ENCODE data around the gene FXN. TPM values are rescaled to one million over a fixed set of nuclear protein-coding genes. Genes with fewer than 3 reads are reported as not detected.
A peak's percentile ranks its signal among the peaks of the same experiment; 100 is the strongest.

FXN gene
- total RNA-seq, 1 experiment from 2014 or later = 26.3 TPM

DNA sequence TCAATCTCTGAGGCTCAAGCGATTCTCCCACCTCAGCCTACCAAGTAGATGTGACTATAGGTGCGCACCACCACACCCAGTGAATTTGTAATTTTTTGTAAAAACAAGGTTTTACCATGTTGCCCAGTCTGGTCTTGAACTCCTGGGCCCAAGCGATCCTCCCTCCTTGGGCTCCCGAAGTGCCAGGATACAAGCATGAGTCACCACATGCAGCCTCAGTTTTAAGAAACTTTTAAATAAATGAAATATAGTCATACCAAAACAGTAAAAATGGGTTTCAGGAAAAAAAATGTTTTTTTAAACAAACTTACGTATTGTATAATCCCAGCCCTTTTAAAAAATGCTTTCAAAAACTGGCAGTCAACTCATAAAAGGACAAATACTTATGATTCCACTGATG, 26.6 kb downstream of the FXN start:
- Histone ChIP-seq H3K4me1 (ENCODE audit: low read length) (peaks cover 20% of the 10 kb centered on the region), H3K4me2 (ENCODE audit: low read depth, low read length, poor library complexity, severe bottlenecking) (no peak overlapping the region), H3K9ac (ENCODE audit: low read length) (no peak overlapping the region), H3K27me3 (ENCODE audit: low read length) (no peaks in the 10 kb centered on the region), H3K4me3 (ENCODE audit: low read length) (no peak overlapping the region), H3K36me3 (ENCODE audit: insufficient read depth, low read length) (peaks cover 25% of the 10 kb centered on the region), H3K9me3 (ENCODE audit: low read length) (no peaks in the 10 kb centered on the region), H2AFZ (ENCODE audit: low read length) (no peak overlapping the region), H3K79me2 (ENCODE audit: low read length) (peaks cover 43% of the 10 kb centered on the region), H3K9me2 (replicated peaks; ENCODE audit: insufficient read depth, low read length) (no peaks in the 10 kb centered on the region), H4K20me1 (ENCODE audit: insufficient read depth, low read depth, low read length) (no peaks in the 10 kb centered on the region), H3K27ac (ENCODE audit: low read length) (no peak overlapping the region)
- no peak for DNase-seq

DNA sequence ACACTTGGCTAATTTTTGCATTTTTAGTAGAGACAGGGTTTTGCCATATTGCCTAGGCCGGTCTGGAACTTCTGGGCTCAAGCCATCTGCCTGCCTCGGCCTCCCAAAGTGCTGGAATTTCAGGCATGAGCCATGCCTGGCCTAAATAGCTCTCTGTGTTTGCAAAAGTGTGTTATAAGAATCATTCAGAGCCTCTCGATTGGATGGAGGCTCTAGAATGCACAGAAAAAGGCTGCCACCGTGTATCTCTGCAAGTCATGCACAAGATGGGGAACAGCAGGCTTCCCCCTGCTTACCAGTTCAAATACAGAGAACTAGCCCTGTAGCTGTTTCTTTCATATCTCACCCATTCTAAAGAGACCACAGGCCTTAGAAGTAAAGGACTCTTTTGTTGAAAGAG, 28.3 kb downstream of the FXN start:
- H3K27me3 ChIP-seq (ENCODE audit: low read length) = no peaks in the 10 kb centered on the region
- peaks cover 19% of the 10 kb centered on the region for H3K36me3 ChIP-seq (ENCODE audit: insufficient read depth, low read length)

DNA sequence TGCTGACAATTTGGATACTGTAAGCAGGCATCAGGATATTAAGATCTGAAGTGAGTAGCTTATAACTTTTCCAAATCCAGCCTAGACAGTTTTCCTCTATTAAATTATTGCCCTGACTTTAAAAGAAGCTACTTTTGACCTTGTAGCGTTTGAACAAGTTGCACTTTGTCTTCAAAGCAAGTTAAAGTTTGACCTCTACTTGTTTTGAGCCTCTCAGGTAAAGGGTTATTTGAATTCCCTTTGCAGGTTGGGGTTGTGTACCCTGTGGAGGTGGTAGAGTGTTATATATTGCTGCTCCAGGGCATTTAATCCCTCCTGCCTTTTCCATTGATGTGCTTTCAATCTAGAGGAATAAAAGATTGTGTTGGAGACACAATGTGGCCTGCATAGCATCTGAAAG, 30.1 kb downstream of the FXN start:
- DNase-seq = no peak
- peaks cover 20% of the 10 kb centered on the region for H3K4me1 ChIP-seq (ENCODE audit: low read length)
- no peak overlapping the region for H2AFZ ChIP-seq (ENCODE audit: low read length)
- no peaks in the 10 kb centered on the region for H3K9me3 ChIP-seq (ENCODE audit: low read length)
- no peaks in the 10 kb centered on the region for H3K27me3 ChIP-seq (ENCODE audit: low read length)
- no peaks in the 10 kb centered on the region for H3K9me2 ChIP-seq (replicated peaks; ENCODE audit: insufficient read depth, low read length)
- H3K4me3 ChIP-seq (ENCODE audit: low read length) = no peak overlapping the region
- no peak overlapping the region for H3K9ac ChIP-seq (ENCODE audit: low read length)
- no peaks in the 10 kb centered on the region for H4K20me1 ChIP-seq (ENCODE audit: insufficient read depth, low read depth, low read length)
- peaks cover 19% of the 10 kb centered on the region for H3K36me3 ChIP-seq (ENCODE audit: insufficient read depth, low read length)
- H3K4me2 ChIP-seq (ENCODE audit: low read depth, low read length, poor library complexity, severe bottlenecking) = no peak overlapping the region
- H3K79me2 ChIP-seq (ENCODE audit: low read length) = peaks cover 26% of the 10 kb centered on the region
- H3K27ac ChIP-seq (ENCODE audit: low read length) = no peak overlapping the region

More for the DNA sequence above, 28.3 kb downstream of the FXN start:
- H3K4me2 ChIP-seq (ENCODE audit: low read depth, low read length, poor library complexity, severe bottlenecking) = peak overlapping the region; percentile 58
- peaks cover 20% of the 10 kb centered on the region for H3K4me1 ChIP-seq (ENCODE audit: low read length)
- H3K9me3 ChIP-seq (ENCODE audit: low read length) = no peaks in the 10 kb centered on the region
- DNase-seq = no peak
- H2AFZ ChIP-seq (ENCODE audit: low read length) = no peak overlapping the region
- H3K4me3 ChIP-seq (ENCODE audit: low read length) = 0 out of 2 replicates have a peak overlapping the region, but pooled peaks have one; percentile 14
- H3K9ac ChIP-seq (ENCODE audit: low read length) = peak overlapping the region; percentile 38
- peaks cover 33% of the 10 kb centered on the region for H3K79me2 ChIP-seq (ENCODE audit: low read length)
- H3K27ac ChIP-seq (ENCODE audit: low read length) = peak overlapping the region; percentile 76
- H3K9me2 ChIP-seq (replicated peaks; ENCODE audit: insufficient read depth, low read length) = no peaks in the 10 kb centered on the region
- H4K20me1 ChIP-seq (ENCODE audit: insufficient read depth, low read depth, low read length) = no peaks in the 10 kb centered on the region

DNA sequence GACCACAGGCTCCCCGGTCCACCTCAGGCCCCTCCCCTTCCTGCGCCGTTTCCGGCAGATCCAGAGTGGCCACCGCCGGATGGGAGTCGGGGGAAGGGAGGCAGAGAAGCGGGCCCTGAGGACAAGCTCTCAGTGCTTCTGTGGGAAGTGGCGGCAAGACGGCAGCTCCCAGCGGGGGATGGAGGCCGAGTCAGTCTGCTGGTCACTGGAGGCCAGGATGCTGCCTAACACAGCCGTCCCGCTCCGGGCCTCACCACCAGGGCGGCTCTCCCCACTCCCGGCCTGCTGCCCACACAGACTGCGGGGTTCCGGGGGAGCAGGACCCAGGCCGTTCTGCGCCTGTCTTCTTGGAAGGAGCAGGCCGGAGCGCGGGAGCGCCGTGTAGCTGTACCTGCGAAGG, 31.4 kb downstream of the FXN start:
- H3K27me3 ChIP-seq (ENCODE audit: low read length) = no peaks in the 10 kb centered on the region
- peaks cover 13% of the 10 kb centered on the region; the same call in 1 of the 2 replicates for H3K36me3 ChIP-seq (ENCODE audit: insufficient read depth, low read length)
- H4K20me1 ChIP-seq (ENCODE audit: insufficient read depth, low read depth, low read length) = no peaks in the 10 kb centered on the region
- H2AFZ ChIP-seq (ENCODE audit: low read length) = no peak overlapping the region
- no peak for DNase-seq
- no peaks in the 10 kb centered on the region for H3K9me2 ChIP-seq (replicated peaks; ENCODE audit: insufficient read depth, low read length)
- no peak overlapping the region for H3K27ac ChIP-seq (ENCODE audit: low read length)
- peaks cover 20% of the 10 kb centered on the region for H3K4me1 ChIP-seq (ENCODE audit: low read length)
- H3K79me2 ChIP-seq (ENCODE audit: low read length) = peaks cover 16% of the 10 kb centered on the region; the same call in 1 of the 2 replicates
- H3K4me2 ChIP-seq (ENCODE audit: low read depth, low read length, poor library complexity, severe bottlenecking) = no peak overlapping the region
- H3K4me3 ChIP-seq (ENCODE audit: low read length) = no peak overlapping the region
- H3K9ac ChIP-seq (ENCODE audit: low read length) = no peak overlapping the region
- no peaks in the 10 kb centered on the region for H3K9me3 ChIP-seq (ENCODE audit: low read length)

DNA sequence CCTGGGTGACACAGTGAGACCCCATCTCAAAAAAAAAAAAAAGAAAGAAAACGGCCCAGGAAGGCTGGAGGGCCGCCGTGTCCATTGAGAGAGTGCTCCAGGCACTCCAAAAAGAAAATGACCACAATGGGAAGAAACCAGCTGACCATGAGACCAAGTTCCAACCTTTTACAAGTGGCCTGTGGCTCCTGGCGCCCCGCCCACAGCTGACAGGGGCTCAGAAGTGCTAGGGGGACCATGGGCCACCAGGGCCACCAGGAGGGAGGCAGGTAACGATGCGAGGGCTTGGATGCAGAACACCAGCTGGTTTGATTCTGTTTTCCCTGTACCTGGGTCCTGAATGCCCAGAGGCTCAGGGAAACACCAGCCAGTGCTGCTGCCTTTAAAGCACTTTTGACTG, 34.6 kb downstream of the FXN start:
- H3K36me3 ChIP-seq (ENCODE audit: insufficient read depth, low read length) = peaks cover 7% of the 10 kb centered on the region; the same call in 1 of the 2 replicates
- H3K27me3 ChIP-seq (ENCODE audit: low read length) = no peaks in the 10 kb centered on the region

DNA sequence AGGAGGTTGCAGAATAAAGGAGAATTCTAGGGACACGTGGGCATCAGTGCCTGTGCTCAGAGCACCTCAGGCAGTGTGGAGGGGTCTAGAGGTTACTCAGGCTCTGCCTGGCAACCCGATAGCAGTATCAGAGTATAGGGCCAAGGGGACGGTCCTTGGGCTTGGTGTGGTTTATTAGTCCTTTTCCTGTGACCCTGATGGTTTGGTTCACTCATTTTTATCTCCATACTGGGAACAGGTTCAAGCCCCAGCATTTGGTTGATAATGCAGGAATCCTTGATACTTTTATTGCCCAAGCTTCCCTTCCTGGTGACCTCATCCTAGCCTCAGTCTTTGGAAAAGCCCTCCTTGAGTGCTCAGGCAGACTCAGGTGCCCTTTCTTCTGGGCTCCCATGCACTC, 35.5 kb downstream of the FXN start:
- DNase-seq = no peak
- Histone ChIP-seq H3K4me3 (ENCODE audit: low read length) (no peak overlapping the region), H3K9me3 (ENCODE audit: low read length) (no peaks in the 10 kb centered on the region), H3K4me1 (ENCODE audit: low read length) (no peaks in the 10 kb centered on the region), H2AFZ (ENCODE audit: low read length) (no peak overlapping the region), H3K79me2 (ENCODE audit: low read length) (no peaks in the 10 kb centered on the region), H4K20me1 (ENCODE audit: insufficient read depth, low read depth, low read length) (no peaks in the 10 kb centered on the region), H3K9ac (ENCODE audit: low read length) (no peak overlapping the region), H3K4me2 (ENCODE audit: low read depth, low read length, poor library complexity, severe bottlenecking) (no peak overlapping the region), H3K36me3 (ENCODE audit: insufficient read depth, low read length) (no peaks in the 10 kb centered on the region), H3K9me2 (replicated peaks; ENCODE audit: insufficient read depth, low read length) (no peaks in the 10 kb centered on the region), H3K27me3 (ENCODE audit: low read length) (no peaks in the 10 kb centered on the region), H3K27ac (ENCODE audit: low read length) (no peak overlapping the region)

More for the DNA sequence above, 34.6 kb downstream of the FXN start:
- H3K4me3 ChIP-seq (ENCODE audit: low read length) = no peak overlapping the region
- no peaks in the 10 kb centered on the region for H3K4me1 ChIP-seq (ENCODE audit: low read length)
- no peaks in the 10 kb centered on the region for H3K9me2 ChIP-seq (replicated peaks; ENCODE audit: insufficient read depth, low read length)
- no peak overlapping the region for H3K4me2 ChIP-seq (ENCODE audit: low read depth, low read length, poor library complexity, severe bottlenecking)
- no peak overlapping the region for H3K9ac ChIP-seq (ENCODE audit: low read length)
- H3K79me2 ChIP-seq (ENCODE audit: low read length) = no peaks in the 10 kb centered on the region
- H3K9me3 ChIP-seq (ENCODE audit: low read length) = no peaks in the 10 kb centered on the region
- H2AFZ ChIP-seq (ENCODE audit: low read length) = no peak overlapping the region
- DNase-seq = no peak
- H3K27ac ChIP-seq (ENCODE audit: low read length) = no peak overlapping the region
- no peaks in the 10 kb centered on the region for H4K20me1 ChIP-seq (ENCODE audit: insufficient read depth, low read depth, low read length)

DNA sequence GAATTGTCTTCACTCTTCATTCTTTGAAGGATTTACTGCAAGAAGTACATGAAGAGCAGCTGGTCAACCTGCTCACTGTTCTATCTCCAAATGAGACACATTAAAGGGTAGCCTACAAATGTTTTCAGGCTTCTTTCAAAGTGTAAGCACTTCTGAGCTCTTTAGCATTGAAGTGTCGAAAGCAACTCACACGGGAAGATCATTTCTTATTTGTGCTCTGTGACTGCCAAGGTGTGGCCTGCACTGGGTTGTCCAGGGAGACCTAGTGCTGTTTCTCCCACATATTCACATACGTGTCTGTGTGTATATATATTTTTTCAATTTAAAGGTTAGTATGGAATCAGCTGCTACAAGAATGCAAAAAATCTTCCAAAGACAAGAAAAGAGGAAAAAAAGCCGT, 37.6 kb downstream of the FXN start:
- Histone ChIP-seq H3K4me1 (ENCODE audit: low read length) (no peaks in the 10 kb centered on the region), H3K36me3 (ENCODE audit: insufficient read depth, low read length) (no peaks in the 10 kb centered on the region), H3K79me2 (ENCODE audit: low read length) (no peaks in the 10 kb centered on the region), H3K9me3 (ENCODE audit: low read length) (no peaks in the 10 kb centered on the region), H4K20me1 (ENCODE audit: insufficient read depth, low read depth, low read length) (no peaks in the 10 kb centered on the region), H3K4me3 (ENCODE audit: low read length) (no peak overlapping the region), H3K27ac (ENCODE audit: low read length) (no peak overlapping the region), H3K27me3 (ENCODE audit: low read length) (no peaks in the 10 kb centered on the region), H3K9ac (ENCODE audit: low read length) (no peak overlapping the region), H3K9me2 (replicated peaks; ENCODE audit: insufficient read depth, low read length) (no peaks in the 10 kb centered on the region), H2AFZ (ENCODE audit: low read length) (no peak overlapping the region), H3K4me2 (ENCODE audit: low read depth, low read length, poor library complexity, severe bottlenecking) (no peak overlapping the region)
- no peak for DNase-seq

DNA sequence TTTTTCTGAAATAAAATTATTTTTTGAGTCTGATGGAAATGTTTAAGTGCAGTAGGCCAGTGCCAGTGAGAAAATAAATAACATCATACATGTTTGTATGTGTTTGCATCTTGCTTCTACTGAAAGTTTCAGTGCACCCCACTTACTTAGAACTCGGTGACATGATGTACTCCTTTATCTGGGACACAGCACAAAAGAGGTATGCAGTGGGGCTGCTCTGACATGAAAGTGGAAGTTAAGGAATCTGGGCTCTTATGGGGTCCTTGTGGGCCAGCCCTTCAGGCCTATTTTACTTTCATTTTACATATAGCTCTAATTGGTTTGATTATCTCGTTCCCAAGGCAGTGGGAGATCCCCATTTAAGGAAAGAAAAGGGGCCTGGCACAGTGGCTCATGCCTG, 39.2 kb downstream of the FXN start:
- Histone ChIP-seq H3K4me1 (ENCODE audit: low read length) (no peaks in the 10 kb centered on the region), H3K79me2 (ENCODE audit: low read length) (no peaks in the 10 kb centered on the region), H4K20me1 (ENCODE audit: insufficient read depth, low read depth, low read length) (no peaks in the 10 kb centered on the region), H3K9me3 (ENCODE audit: low read length) (no peaks in the 10 kb centered on the region), H3K4me3 (ENCODE audit: low read length) (no peak overlapping the region), H3K27ac (ENCODE audit: low read length) (no peak overlapping the region), H3K27me3 (ENCODE audit: low read length) (no peaks in the 10 kb centered on the region), H3K4me2 (ENCODE audit: low read depth, low read length, poor library complexity, severe bottlenecking) (no peak overlapping the region), H3K36me3 (ENCODE audit: insufficient read depth, low read length) (no peaks in the 10 kb centered on the region), H3K9ac (ENCODE audit: low read length) (no peak overlapping the region), H3K9me2 (replicated peaks; ENCODE audit: insufficient read depth, low read length) (no peaks in the 10 kb centered on the region), H2AFZ (ENCODE audit: low read length) (no peak overlapping the region)
- DNase-seq = no peak

DNA sequence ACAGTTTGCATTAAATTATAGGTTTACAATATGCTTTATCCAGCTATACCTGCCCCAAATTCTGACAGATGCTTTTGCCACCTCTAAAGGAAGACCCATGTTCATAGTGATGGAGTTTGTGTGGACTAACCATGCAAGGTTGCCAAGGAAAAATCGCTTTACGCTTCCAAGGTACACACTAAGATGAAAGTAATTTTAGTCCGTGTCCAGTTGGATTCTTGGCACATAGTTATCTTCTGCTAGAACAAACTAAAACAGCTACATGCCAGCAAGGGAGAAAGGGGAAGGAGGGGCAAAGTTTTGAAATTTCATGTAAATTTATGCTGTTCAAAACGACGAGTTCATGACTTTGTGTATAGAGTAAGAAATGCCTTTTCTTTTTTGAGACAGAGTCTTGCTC, 41.0 kb downstream of the FXN start:
- Histone ChIP-seq H4K20me1 (ENCODE audit: insufficient read depth, low read depth, low read length) (no peaks in the 10 kb centered on the region), H3K4me1 (ENCODE audit: low read length) (no peaks in the 10 kb centered on the region), H2AFZ (ENCODE audit: low read length) (no peak overlapping the region), H3K79me2 (ENCODE audit: low read length) (no peaks in the 10 kb centered on the region), H3K27ac (ENCODE audit: low read length) (no peak overlapping the region), H3K36me3 (ENCODE audit: insufficient read depth, low read length) (no peaks in the 10 kb centered on the region), H3K9ac (ENCODE audit: low read length) (no peak overlapping the region), H3K4me3 (ENCODE audit: low read length) (no peak overlapping the region), H3K27me3 (ENCODE audit: low read length) (no peaks in the 10 kb centered on the region), H3K4me2 (ENCODE audit: low read depth, low read length, poor library complexity, severe bottlenecking) (no peak overlapping the region), H3K9me2 (replicated peaks; ENCODE audit: insufficient read depth, low read length) (no peaks in the 10 kb centered on the region), H3K9me3 (ENCODE audit: low read length) (no peaks in the 10 kb centered on the region)
- no peak for DNase-seq
